ENCODE data around the gene CTBP2.

- TF ChIP-seq CTCF (IDR thresholded peaks at IDR 0.05) (no peak), POLR2AphosphoS5 (IDR thresholded peaks at IDR 0.05) (no peak), POLR2A (IDR thresholded peaks at IDR 0.05) (no peak)
Observed at GRCh38 chr10:125014836-125015355, 145.5 kb downstream of the CTBP2 start.

All from stomach (tissue), 4 donors.